ENCODE measurements around the gene AKR7A2.

AKR7A2 gene

GRCh38 chr1:19342894-19343616, 31.1 kb upstream of the AKR7A2 start:
- DNase-seq: no peak

- no peak for DNase-seq
Measured at GRCh38 chr1:19342062-19342750, 30.3 kb upstream of the AKR7A2 start.

GRCh38 chr1:19341201-19342061, 29.5 kb upstream of the AKR7A2 start:
- peak; percentile 69 to 76 for DNase-seq

- DNase-seq: no peak
Measured at GRCh38 chr1:19340387-19340937, 28.5 kb upstream of the AKR7A2 start.

- DNase-seq: no peak
Measured at GRCh38 chr1:19339214-19339861, 27.4 kb upstream of the AKR7A2 start.

- DNase-seq: no peak
Measured at GRCh38 chr1:19338323-19338762, 26.4 kb upstream of the AKR7A2 start.

- DNase-seq: no peak
Measured at GRCh38 chr1:19337289-19337688, 25.3 kb upstream of the AKR7A2 start.

- peak; percentile 14 to 42 for DNase-seq
Measured at GRCh38 chr1:19336543-19336942, 24.6 kb upstream of the AKR7A2 start.

GRCh38 chr1:19333587-19334354, 21.8 kb upstream of the AKR7A2 start:
- DNase-seq: no peak

GRCh38 chr1:19332832-19333231, 20.9 kb upstream of the AKR7A2 start:
- DNase-seq: no peak

- no peak for DNase-seq
Measured at GRCh38 chr1:19331262-19331878, 19.4 kb upstream of the AKR7A2 start.

- no peak for DNase-seq
Measured at GRCh38 chr1:19330449-19331135, 18.6 kb upstream of the AKR7A2 start.

- DNase-seq: no peak
Measured at GRCh38 chr1:19329611-19330010, 17.7 kb upstream of the AKR7A2 start.

- no peak for DNase-seq
Measured at GRCh38 chr1:19329188-19329587, 17.2 kb upstream of the AKR7A2 start.

- DNase-seq: no peak
Measured at GRCh38 chr1:19328486-19328885, 16.5 kb upstream of the AKR7A2 start.

- no peak for DNase-seq
Measured at GRCh38 chr1:19327736-19328135, 15.8 kb upstream of the AKR7A2 start.

GRCh38 chr1:19327301-19327700, 15.4 kb upstream of the AKR7A2 start:
- DNase-seq: no peak

- no peak for DNase-seq
Measured at GRCh38 chr1:19326748-19327065, 14.8 kb upstream of the AKR7A2 start.

GRCh38 chr1:19325958-19326747, 14.2 kb upstream of the AKR7A2 start:
- no peak for DNase-seq

- no peak for DNase-seq
Measured at GRCh38 chr1:19325368-19325957, 13.5 kb upstream of the AKR7A2 start.
